ENCODE measurements around the gene GIN1. TPM values are rescaled to one million over a fixed set of nuclear protein-coding genes. Genes with fewer than 3 reads are reported as not detected.

Gene GIN1
- total and polyA plus RNA-seq, 5 donors from 2014 or later: 2.3 to 12.7 (median 9.1) TPM

Other genes starting within 250 kb of the GIN1 start
- 47.5 TPM for gene PPIP5K2, start 163 bp upstream of the GIN1 start, total RNA-seq
- gene PPIP5K2, start 163 bp upstream of the GIN1 start, polyA plus RNA-seq: 10 to 100 TPM; 23.9 to 33.4 (median 24.3) TPM
- 2.7 TPM for gene MACIR, start 138.6 kb upstream of the GIN1 start, total RNA-seq
- gene MACIR, start 138.6 kb upstream of the GIN1 start, polyA plus RNA-seq: 1 to 10 TPM; 4.1 to 4.8 (median 4.6) TPM